HG03196 (cell line): ENCODE data around the gene FUT6.

Source experiments
- ATAC-seq: cut with Tn5 transposase; IDR thresholded peaks from one replicate; pipeline ENCODE4 v1.9.1; 2021; ENCODE audit not compliant: unreplicated experiment

FUT6 gene

DNA sequence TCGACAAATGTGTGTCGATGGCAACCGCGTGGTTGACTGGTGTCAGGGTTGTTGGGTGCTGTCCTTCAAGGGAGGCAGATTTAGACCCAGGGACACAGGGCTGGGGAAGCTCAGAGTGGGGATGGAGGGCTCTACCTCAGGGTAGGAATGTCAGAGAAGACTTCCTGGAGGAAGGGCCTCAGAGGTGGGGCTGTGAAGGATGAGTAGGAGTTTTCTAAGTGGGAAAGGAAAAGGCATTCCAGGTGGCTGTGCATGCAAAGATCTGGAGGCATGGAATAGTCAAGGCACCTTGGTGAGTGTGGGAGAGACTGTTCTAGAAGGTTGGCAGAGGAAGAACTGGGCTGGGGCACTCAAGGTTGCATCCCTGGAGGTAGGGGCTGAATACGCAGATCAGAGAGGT lies 32.6 kb downstream of the FUT6 start:
- ATAC-seq, result no peak

DNA sequence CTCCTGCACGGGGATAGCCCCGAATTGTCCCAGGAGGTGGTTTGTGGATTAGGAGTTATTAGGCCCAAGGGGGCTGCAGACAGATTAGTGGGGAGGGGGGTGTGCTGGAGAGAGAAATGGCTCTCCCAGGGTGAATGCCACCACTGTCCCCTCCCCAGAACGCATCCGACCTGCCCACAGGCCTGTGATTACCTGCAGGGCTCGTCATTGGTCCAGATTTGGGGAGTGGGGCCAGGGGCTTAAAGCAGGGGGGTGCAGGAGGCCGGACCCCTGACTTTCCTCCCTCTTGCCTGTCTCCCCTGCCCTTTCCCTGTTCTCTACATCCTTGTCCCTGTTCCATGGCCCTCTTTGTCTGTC lies 33.4 kb downstream of the FUT6 start:
- ATAC-seq, result no peak

DNA sequence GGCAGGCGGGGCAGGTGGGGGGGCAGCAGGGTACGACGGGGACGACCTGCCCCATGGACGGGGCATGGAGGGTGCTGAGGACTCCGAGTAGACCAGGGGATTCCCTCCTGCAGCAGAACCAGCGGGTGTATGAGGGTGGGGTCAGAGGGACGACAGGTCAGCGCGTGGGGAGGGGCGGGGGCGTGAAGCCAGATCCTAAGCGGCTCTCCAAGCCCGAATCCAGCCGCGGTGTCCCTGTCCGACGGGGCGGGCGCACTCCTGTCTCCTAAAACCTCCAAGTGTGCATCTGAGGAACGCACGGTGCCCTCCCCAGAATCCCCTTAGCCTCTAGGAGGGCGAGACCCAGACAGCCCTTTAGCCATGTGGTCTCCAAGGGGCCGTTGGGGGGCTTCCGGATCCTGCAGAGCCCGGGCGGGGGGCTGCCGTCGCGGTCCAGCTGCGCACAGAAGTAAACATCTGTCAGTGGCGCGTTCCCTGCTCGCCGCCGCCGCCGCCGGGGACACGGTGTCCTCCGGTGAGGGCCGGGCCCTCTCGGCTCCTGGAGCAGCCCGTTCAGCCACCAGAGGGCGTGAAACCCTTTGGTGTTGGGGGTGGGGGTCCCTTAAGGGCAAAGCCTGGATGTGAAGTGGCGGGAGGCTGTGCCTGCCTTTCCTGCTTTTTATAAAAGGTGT lies 33.9 kb downstream of the FUT6 start:
- no peak for ATAC-seq

DNA sequence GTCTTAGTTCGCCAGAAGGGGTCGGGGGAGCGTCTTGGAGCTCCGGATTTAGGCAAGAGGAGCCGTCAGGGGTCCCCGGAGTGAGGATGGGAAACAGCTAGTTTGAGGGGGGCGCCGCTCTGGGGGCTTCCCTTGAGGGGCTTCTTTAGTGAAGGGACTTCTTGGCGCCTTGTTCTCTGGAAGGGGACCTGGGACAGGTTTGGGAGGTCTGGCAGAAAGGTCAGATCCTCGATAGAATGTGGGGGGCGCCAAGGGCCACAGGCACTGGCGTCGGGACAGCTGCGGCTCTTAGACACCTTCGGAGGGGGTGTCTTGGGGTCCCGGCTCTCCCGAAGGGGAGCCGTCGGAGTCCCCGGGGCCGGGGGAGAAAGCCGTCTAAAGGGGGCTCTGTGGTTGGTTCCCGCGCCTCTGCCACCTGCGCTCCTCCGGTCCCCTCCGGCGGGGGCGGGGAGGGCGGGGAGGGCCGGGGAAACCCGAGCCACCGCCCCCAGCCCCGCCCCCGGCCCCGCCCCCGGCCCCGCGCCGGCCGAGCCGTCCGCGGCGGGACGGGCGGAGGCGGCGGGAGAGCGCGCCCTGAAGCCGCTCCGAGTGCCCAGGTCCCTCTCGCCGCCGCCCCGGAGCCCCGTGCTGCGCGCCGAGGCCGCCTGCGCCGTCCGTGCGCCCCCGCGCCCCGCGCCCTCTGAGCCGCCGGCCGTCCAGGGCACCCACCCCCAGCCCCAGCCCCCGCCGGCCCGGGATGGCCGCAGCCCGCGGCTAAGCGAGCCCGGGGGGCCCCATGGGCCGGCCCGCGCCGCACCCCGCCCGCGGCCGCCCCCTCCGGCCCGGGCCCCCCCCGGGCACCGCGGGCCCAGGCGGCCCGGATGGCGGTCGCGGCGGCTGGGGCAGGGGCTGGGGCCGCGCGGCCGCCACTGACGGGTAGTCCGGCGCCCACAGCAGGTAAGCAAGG lies 34.7 kb downstream of the FUT6 start, which contains the start of gene NRTN:
TSS of gene NRTN (plus strand) at position 552 of the 946 bp plus-strand sequence. CDS start 19,099 bp downstream, outside the sequence.
- ATAC-seq, result no peak

DNA sequence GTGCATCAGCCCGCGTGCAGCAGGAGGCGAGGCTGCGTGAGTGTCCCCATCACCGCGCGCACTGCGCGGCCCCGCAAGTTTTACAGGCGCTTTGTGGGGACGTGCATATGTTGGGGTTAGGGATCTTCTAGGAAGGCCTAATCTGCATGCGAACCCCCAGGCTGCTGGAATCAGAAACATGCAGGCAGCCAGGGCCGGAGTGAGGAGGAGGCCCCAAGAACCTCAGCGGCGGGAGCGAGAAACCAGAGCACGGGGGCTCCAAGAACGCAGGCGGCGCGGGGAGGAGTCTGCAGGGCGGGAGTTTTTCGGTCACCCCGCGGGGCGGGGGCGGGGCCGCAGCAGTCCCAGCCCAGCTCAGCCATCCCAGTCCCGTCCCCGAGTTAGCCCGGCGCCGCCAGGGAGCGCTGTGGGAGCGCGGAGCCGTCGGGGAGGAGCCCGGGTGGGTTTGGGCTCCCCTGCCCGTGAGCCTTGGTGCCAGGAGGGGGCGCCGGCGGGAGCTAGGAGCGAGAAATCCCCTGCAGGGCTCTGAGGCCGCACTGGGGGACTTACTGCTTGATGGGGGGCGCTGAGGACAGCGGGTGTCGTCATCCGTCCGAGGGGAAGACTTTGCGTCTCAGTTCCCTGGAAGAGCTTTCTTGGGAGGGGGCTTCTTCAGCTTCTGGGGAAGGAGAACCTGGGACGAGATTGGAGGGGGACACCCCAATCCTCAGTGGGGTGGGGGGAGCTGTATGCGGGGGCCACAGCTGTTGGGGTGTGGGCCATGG lies 35.6 kb downstream of the FUT6 start:
- ATAC-seq, result peak; percentile 84

DNA sequence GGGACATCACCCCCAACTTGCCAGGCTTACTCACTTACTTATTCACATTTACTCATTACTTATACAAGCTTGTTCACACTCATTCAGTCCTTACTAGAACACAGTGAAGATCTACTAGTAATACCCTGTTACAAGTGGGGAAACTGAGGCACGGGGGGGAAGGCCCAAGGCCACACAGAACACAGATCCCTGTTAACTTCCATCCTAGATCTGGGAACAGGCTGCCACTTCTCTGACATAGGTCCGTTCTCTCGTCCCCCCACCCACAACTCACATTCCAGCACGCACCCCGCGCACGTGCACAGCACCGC lies 36.1 kb downstream of the FUT6 start:
- ATAC-seq, result no peak

DNA sequence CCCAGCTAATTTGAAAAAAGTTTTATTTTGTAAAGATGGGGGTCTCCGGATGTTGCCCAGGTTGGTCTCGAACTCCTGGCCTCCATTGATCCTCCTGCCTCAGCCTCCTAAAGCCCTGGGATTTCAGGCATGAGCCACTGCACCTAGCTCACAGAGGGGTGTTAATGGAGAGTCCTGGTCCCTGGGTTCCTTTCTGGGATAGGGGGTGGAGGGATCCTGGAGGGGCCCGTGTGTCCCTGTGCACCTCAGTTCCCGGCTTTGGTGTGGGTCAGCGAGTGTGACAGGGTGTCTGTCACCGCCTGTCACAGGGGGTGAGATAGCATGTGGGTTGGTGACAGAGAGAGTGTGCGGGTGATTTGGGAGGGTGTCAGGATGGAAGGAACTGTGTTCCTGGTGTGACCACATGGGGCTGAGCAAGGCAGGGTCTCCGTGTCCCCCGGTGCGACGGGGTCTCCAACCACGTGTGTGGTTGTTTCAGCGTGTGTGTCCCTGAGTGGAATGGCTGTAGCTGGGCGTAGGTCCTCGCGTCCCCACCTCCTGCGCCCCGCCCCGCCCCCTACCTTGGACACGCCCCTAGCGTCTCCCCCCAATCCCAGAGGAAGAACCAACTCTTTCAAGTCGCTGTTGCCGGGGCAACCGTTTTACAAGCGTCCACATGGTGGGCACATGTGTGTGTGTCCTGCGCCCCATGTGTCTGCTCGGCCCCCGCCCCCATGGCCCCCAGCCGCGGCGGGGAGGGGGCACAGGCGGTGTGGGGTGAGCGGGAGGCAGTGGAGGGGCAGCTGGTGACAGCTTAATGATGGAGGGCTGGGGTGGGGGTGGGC lies 37.5 kb downstream of the FUT6 start:
- ATAC-seq, result no peak

DNA sequence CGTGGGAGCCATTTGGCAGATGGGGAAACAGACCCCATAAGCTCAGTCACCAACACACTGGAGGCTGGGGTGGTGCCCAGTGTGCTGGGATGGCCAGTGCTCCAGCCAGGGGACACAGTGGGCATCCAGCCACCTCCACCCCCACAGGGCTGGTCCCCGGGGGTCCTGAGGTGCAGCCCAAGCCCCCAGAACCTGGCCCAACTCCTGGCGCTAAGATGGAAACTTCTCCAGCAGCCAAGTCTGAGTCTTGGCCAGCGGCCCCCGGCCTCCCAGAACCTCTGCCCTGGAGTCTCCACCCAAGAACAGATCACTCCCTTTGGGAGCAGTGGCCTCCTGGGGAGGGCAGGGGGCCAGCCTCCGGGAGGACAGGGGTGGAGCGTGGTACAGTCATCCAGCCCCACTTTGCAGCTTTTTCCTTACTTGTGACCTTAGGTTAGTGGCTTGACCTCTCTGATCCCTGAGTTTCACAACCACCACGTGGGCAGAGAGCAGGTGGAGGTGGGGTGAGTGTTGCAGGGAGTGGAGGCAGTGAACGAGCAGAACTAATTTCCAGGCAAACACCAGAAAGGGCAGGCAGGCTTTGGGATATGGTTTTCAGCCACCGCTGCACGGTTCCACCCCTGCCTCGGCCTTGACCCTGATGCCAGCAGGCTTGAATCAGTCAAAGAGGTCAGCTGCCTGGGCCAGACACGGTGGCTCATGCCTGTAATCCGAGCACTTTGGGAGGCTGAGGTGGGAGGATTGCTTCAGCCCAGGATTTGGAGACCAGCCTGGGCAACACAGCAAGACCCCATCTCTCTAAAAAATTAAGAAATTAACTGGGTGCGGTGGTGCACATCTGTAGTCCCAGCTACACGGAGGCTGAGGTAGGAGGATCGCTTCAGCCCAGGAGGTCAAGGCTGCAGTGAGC lies 38.9 kb downstream of the FUT6 start:
- no peak for ATAC-seq

DNA sequence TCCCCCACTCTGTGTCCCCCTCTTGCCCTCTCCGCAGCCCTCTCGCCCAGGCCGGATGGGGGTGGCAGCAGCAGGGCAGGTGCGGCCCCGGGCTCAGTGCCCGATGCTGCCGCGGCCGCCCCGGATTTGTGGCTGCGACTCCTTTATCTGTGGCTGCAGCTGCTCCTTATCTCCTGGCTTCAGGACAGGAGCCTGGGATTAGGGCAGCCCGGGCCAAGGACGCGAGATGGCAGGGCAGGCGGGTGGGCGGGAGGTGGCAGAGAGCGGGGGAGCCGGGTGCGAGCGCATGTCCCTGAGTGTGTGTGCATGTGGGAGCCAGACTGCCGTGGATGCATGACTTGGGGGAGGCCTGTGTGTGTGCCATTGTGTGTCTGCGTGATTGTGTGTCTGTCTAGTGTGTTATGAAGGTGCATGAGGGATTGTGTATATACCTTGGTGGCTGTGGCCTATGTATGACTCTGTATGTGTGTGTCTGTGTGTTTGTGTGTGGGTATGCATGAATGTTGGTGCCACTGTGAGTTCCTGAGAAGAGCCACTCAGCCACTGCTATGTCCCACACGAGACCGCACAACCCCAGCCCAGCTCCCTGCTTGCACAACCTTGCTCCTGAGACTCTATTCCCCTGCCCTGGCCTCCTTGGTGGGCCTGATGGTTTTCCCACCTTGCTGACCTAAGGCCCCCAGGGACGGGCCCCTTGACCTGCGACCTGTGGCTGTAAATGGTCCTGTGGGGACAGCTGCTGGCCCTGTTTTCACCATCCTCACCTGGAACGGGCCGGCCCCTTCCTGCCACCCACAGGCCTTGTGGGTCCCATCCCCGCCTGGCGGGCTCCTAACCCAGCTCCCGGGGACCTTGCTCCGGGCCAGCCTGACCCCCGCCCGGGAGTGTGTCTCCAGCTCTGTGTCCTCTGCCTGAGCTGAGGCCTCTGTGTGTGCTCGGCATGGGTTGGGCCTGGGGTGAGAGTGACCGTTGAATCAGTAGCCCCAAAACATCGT lies 40.0 kb downstream of the FUT6 start:
- no peak for ATAC-seq

DNA sequence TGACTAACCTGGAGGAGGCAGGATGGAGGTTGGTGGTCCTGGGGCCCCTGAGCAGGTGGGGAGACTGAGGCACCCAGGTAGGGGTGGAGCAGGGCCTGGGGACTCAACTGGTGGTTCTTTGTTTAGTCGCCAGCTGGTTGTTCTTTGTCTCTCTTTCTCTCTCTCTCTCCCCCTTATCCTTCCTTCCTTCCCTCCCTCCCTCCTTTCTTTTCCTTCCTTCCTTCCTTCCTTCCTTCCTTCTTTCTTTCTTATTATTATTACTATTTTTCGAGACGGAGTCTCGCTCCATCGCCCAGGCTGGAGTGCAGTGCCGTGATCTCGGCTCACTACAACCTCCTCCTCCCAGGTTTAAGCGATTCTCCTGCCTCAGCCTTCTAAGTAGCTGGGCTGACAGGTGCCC lies 41.3 kb downstream of the FUT6 start:
- ATAC-seq, result no peak

DNA sequence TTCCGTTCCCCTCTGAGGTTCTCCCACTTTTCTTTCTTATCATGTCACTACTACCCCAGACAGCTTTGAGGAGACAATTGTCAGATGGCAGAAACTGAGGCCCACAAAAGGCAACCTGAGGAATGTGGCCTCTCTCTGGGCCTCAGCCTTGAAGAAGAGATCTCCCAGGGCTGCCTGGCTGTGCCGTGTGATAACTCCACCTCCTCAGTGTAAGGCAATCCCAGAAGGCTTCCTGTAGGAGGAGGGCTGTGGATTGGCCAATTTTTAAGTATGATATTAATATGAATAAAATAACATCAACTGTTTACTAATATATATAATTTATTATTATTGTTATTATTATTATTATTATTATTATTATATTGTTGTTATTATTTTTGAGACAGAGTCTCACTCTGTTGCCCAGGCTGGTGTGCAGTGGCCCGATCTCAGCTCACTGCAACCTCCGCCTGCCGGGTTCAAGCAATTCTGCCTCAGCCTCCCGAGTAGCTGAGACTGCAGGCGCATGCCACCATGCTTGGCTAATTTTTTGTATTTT lies 44.1 kb downstream of the FUT6 start:
- no peak for ATAC-seq

DNA sequence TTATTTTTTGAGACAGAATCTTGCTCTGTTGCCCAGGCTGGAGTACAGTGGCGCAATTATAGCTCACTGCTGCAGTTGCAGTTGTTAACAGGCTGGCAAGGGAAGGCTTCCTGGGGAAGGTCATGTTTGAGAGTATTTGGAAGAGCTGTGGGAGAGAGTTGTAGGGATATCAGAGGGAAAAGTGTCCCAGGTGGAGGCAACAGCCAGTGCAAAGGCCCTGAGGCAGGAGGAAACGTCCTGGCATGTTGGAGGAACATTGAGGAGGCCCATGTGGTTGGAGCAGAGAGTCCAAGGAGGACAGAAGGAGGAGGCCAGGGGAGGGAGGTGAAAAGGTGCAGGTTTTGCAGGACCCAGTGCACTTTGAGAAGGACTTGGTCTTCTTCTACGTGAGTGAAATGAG lies 46.3 kb downstream of the FUT6 start:
- ATAC-seq, result no peak

DNA sequence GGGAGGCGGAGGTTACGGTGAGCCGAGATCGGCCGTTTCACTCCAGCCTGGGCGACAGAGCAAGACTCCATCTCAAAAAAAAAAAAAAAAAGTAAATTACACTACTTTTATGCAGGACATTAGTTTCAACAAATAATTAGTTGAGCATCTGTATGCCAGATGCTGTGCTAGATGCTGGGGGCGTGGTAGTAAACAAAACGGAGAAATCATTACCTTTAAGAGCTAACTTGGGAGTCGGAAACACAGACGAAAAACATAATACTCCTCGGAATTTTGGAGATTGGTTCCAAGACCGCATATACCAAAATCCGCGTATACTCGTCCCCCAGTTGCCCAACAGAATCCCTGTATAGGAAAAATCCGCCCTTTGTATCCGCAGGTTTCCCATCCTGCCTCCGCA lies 47.3 kb downstream of the FUT6 start:
- ATAC-seq, result no peak

DNA sequence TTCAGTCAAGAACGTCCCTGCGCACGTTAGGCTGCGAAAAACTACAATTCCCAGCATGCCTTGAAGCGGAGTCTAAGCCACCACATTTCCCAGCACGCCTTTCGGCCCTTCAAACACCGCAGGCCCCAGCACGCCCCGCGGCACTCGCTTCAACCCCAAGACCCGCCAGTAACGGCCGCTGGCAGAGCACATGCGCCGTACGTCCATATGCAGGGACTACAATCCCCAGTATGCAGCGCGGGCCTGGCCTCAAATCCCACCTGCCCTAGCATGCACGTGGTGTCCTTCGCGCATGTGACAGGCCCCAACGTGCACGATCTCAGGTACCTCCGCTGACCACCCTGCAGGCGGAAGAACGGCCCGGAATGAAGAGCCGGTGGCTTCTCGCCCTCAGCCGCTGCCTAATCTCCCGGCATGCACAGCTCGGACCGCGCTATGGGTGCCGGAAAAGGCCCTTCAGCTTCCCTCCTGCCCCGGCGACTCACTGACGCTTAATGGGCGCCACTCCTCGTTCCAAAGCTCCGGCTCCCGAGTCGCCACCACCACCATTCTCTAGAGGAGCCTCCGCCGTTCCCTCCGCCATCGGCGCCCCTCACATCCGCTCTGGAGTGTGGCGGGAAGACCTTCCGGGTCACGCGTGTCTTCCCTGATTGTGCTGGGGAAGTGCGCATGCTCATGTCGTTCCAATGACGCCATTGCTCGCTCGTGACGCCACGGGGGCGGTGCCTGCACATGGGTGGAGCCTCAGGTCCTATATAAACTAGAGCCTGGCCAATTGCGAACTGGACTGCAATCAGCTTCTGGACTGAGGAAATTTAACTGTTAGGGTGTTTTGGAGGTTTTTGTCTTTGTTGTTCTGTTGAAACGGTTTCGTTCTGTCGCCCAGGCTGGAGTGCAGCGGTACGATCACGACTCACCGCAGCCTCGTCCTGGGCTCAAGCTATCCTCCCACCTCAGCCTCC lies 48.7 kb downstream of the FUT6 start, which contains the start of gene DUS3L:
TSS of gene DUS3L (minus strand) at position 605 of the 962 bp plus-strand sequence. CDS start at position 583, 22 bp downstream.
- peak; percentile 86 for ATAC-seq

DNA sequence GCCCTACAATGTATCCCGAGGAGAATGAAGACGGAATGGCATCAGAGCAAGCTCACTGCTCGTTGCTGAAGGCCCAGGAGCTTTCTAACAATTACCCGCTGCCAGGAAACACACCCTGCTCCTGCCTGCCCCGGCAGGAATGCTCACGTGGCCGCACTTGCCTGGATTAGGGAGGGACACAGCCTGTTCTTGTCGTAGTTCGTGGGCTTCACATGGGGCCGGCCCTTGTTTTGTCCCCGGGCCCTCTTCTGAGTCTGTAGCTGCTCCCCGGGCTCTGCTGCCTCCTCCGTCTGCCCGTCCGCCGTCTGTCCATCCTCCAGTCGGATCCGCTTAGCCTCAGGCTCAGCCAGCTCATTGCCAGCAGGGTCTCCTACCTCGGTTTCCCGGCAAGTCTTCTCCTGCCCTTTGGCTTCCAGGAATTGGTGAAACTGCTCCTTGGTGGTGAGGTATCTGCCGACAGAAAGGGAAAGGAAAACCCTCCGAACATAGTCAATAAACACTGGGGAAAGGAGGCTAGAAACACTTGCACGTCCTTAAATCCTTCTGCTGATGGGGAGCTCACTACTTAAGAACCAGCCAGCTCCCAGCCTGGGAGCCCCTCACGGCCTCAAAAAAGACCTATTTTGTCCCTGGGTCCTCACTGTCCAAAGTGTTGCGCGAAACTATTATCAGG lies 49.5 kb downstream of the FUT6 start:
- ATAC-seq, result no peak

DNA sequence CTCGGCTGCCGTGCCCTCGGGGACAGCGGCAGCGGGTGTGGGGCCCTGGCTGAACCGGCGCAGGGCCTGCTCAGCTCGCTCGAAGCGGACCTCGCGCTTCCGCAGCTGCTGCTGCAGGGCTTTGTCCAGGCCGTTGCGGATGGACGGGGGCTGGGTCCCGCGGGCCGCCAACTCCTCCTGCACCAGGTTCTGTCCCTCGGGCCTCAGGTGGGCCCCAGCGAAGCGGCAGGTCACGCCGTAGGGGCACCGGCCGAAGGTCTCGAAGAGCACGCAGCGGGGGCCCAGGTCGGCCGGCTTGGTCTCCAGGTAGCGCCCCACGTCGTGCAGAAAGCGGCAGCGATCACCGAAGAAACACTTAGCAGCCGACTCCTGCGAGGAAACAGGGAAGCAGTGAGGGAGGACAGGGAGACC lies 50.1 kb downstream of the FUT6 start:
- no peak for ATAC-seq

DNA sequence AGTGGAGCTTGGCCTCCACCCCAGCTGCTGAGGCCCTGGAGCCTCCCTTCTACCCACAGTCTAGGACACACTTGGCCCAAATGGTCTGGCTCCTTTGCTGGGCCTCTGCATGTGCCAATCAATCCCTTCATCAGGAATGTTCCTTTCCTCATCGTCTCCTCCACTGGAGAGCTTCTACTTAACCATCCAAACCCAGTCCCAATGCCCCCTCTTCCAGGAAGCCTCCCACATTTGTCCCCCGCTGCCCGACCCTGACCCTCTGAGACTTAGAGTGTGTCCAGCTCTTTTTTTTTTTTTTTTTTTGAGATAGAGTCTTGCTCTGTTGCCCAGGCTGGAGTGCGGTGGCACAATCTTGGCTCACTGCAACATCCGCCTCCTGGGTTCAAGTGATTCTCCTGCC lies 51.1 kb downstream of the FUT6 start:
- ATAC-seq, result no peak
